GM23248 (cell line): ENCODE measurements around the gene KLHL6.

Experiments
- EZH2 ChIP-seq: fragments of 200-600 bp; sonication (generic); IDR thresholded peaks from 2 replicates; pipeline ENCODE4 v1.6.1; 2018; ENCODE audit warnings: antibody characterized with exemption, mild to moderate bottlenecking; ENCODE audit not compliant: insufficient read depth, poor library complexity, severe bottlenecking
- EZH2phosphoT487 ChIP-seq: fragments of 200-600 bp; sonication (generic); IDR thresholded peaks from 2 replicates; pipeline ENCODE4 v1.6.1; 2018; ENCODE audit warnings: antibody characterized with exemption, moderate library complexity, mild to moderate bottlenecking, low read depth; ENCODE audit not compliant: insufficient read depth

- TF ChIP-seq EZH2 (no peak), EZH2phosphoT487 (no peak)
Measured at GRCh38 chr3:183494341-183494740, 61.2 kb downstream of the KLHL6 start.
